ENCODE results near the gene FGFR3. TPM values are rescaled to one million over a fixed set of nuclear protein-coding genes. Genes with fewer than 3 reads are reported as not detected.

The FGFR3 gene
- total and polyA plus RNA-seq, 10 donors: 1.0 to 7.5 (median 3.5) TPM

DNA sequence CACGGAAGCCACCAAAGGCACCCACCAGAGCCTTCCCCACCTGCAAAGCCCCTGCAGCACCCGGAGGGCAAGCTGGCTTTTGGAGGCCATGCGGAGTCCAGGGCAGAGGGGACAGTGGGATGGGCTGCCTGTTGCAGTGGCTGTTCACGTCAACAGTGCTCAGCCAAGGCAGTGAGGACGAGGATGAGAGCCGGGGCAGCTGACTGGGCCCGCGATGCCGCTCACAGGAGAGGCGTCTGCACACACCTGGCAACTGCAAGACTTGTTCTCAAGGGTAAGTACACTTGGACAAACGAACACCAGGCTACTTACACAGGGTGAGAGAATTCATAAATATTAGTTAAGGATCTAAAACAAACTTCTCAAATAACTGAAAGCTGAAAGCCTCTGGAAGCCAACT lies 19.6 kb downstream of the FGFR3 start:
- no peak for DNase-seq
- Histone ChIP-seq H3K4me3 (no peak overlapping the region), H3K27ac (no peak overlapping the region), H3K27me3 (replicated peaks in 1 of 7) (no peaks in the 10 kb centered on the region), H3K9me3 (no peaks in the 10 kb centered on the region), H3K36me3 (peaks cover 0 to 72% (median 49%) of the 10 kb centered on the region in 6 donors), H3K4me1 (peaks cover 0 to 5% (median 0%) of the 10 kb centered on the region in 6 donors)
- intact Hi-C loops (cut with DNase I; ENCODE audit: low total_unique reads): loop anchor here (5.0 kb wide), 1 partner anchor 65 kb away; no protein-coding TSS in a partner anchor
- 90 to 96% (median 94%) methylated on average over 11 of the region's 11 CpGs for WGBS, 5 donors
- no peak for TF ChIP-seq POLR2A (IDR thresholded peaks at IDR 0.05)
- peak in 1 of 3 donors; percentile 5 for TF ChIP-seq POLR2AphosphoS5 (IDR thresholded peaks at IDR 0.05)

DNA sequence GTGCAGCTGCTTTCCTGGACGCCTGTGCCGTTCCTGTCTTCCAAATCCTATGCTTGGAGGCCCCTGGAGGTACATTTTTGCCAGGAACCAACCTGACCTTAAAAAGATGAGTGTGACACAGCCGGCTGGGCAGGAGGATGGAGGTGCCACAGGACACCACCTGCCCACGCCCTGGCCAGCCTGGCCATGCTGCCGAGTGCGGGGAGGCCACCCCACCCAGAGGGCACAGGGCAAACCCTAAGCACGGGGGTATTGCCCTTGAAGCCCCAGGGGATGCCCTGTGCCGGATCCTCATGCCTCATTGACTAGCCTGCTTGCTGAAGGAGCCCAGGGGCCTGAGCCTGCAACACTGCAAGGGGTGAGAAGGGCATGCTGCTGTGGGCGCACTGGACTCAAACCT lies 20.1 kb downstream of the FGFR3 start:
- Histone ChIP-seq H3K9me3 (no peaks in the 10 kb centered on the region), H3K4me3 (no peak overlapping the region), H3K36me3 (peaks cover 0 to 77% (median 54%) of the 10 kb centered on the region in 6 donors), H3K27ac (no peak overlapping the region), H3K27me3 (replicated peaks in 1 of 7) (no peaks in the 10 kb centered on the region), H3K4me1 (peaks cover 0 to 5% (median 0%) of the 10 kb centered on the region in 6 donors)
- 80 to 89% (median 84%) methylated on average over 7 to 9 of the region's 9 CpGs for WGBS, 5 donors
- peak in 1 of 3 donors; percentile 4 for TF ChIP-seq POLR2AphosphoS5 (IDR thresholded peaks at IDR 0.05)
- TF ChIP-seq, protein P1, sequence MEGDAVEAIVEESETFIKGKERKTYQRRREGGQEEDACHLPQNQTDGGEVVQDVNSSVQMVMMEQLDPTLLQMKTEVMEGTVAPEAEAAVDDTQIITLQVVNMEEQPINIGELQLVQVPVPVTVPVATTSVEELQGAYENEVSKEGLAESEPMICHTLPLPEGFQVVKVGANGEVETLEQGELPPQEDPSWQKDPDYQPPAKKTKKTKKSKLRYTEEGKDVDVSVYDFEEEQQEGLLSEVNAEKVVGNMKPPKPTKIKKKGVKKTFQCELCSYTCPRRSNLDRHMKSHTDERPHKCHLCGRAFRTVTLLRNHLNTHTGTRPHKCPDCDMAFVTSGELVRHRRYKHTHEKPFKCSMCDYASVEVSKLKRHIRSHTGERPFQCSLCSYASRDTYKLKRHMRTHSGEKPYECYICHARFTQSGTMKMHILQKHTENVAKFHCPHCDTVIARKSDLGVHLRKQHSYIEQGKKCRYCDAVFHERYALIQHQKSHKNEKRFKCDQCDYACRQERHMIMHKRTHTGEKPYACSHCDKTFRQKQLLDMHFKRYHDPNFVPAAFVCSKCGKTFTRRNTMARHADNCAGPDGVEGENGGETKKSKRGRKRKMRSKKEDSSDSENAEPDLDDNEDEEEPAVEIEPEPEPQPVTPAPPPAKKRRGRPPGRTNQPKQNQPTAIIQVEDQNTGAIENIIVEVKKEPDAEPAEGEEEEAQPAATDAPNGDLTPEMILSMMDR (IDR thresholded peaks at IDR 0.05 in 8 of 11, conservative IDR thresholded peaks at IDR 0.05 in 3 of 11): no peak
- DNase-seq: no peak
- intact Hi-C loops (cut with DNase I; ENCODE audit: low total_unique reads): loop anchor here (5.0 kb wide), 1 partner anchor 66 kb away; no protein-coding TSS in a partner anchor

DNA sequence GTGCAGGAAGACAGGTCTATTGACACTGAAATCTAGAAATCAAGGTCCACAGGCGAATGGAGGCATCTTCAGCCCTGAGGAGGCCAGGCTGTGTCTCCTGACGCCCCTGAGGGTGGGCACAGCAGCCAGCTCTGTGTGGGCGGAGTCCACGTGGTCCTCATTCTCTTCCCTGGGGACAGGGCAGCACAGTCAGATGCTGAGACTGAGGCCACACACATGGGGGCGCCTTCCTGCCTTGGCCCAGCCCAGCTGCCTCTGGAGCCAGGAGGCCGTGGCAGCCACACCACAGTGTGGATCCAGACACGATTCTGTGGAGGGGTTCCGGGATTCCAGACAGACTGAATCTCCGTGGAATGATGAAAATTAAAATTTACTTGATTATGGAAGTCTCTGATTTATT lies 20.8 kb downstream of the FGFR3 start:
- TF ChIP-seq POLR2A (IDR thresholded peaks at IDR 0.05): no peak
- TF ChIP-seq, protein P1 (IDR thresholded peaks at IDR 0.05 in 8 of 11, conservative IDR thresholded peaks at IDR 0.05 in 3 of 11): peak in 1 of 11 experiments; percentile 14
- no peak for TF ChIP-seq POLR2AphosphoS5 (IDR thresholded peaks at IDR 0.05)
- Histone ChIP-seq H3K9me3 (no peaks in the 10 kb centered on the region), H3K27me3 (replicated peaks in 1 of 7) (no peaks in the 10 kb centered on the region), H3K27ac (no peak overlapping the region), H3K36me3 (peaks cover 0 to 84% (median 61%) of the 10 kb centered on the region in 6 donors), H3K4me3 (no peak overlapping the region), H3K4me1 (peaks cover 0 to 5% (median 0%) of the 10 kb centered on the region in 6 donors)
- no peak for DNase-seq
- WGBS, 5 donors: 52 to 78% (median 69%) methylated on average over 5 to 9 of the region's 9 CpGs
- intact Hi-C loops (cut with DNase I; ENCODE audit: low total_unique reads): loop anchor here (5.0 kb wide), 1 partner anchor 67 kb away; no protein-coding TSS in a partner anchor

DNA sequence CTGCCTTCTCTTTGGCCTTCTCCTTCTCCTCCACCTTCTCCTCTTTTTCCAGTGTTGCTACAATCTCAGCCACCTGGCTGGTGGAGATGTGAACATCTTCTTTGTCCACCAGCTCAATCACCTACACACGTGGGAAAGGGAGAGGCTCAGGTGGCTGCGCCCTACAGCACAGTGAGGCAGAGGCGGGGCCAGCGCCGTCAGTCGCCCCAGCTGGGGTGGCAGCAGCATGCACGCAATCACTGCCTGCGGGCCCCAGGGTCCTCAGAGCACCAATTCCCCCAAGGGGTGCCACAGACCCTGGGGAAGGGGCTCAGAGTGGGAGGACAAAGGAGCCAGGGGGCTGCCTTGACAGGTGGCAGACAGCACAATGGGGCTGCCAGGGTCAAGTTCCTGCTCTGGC lies 21.4 kb downstream of the FGFR3 start:
- Histone ChIP-seq H3K27me3 (replicated peaks in 1 of 7) (no peaks in the 10 kb centered on the region), H3K4me3 (no peak overlapping the region), H3K9me3 (no peaks in the 10 kb centered on the region), H3K36me3 (peaks cover 0 to 89% (median 66%) of the 10 kb centered on the region in 6 donors), H3K4me1 (peaks cover 0 to 5% (median 0%) of the 10 kb centered on the region in 6 donors), H3K27ac (no peak overlapping the region)
- intact Hi-C loops (cut with DNase I; ENCODE audit: low total_unique reads): loop anchor here (5.0 kb wide), 1 partner anchor 67 kb away; no protein-coding TSS in a partner anchor
- TF ChIP-seq POLR2A (IDR thresholded peaks at IDR 0.05): no peak
- TF ChIP-seq POLR2AphosphoS5 (IDR thresholded peaks at IDR 0.05): no peak
- TF ChIP-seq, protein P1 (IDR thresholded peaks at IDR 0.05 in 8 of 11, conservative IDR thresholded peaks at IDR 0.05 in 3 of 11): no peak
- 92 to 98% (median 94%) methylated on average over 7 to 8 of the region's 8 CpGs for WGBS, 5 donors
- no peak for DNase-seq
